ENCODE measurements around the gene NAV1. TPM values are rescaled to one million over a fixed set of nuclear protein-coding genes. Genes with fewer than 3 reads are reported as not detected.

The NAV1 gene
- total and polyA plus RNA-seq, 9 of the 15 experiments (the other 6 are each of a cell fraction or from before 2014, with no cell fraction given) = 0.91 to 16.8 (median 3.2) TPM

- H3K4me1 ChIP-seq (replicated peaks in 1 of 2; ENCODE audit: control insufficient read depth in 2 of 2, insufficient read depth in 2 of 2, low read length in 2 of 2) = peaks cover 24 to 25% of the 10 kb centered on the region in 2 experiments
- intact Hi-C loops (cut with micrococcal nuclease) = loop anchor here (10.0 kb wide), 1 partner anchor 440 kb away; no protein-coding TSS in a partner anchor
- H3K27me3 ChIP-seq (ENCODE audit: control insufficient read depth in 2 of 2, insufficient read depth in 2 of 2, low read length in 2 of 2) = peaks cover 25 to 50% of the 10 kb centered on the region in 2 experiments
- H3K36me3 ChIP-seq (ENCODE audit: control insufficient read depth, insufficient read depth, low read length) = no peaks in the 10 kb centered on the region
- H3K9me1 ChIP-seq (ENCODE audit: control insufficient read depth, insufficient read depth, low read length) = no peaks in the 10 kb centered on the region
- H3K9me3 ChIP-seq (replicated peaks; ENCODE audit: control insufficient read depth, insufficient read depth, low read depth, low read length) = no peaks in the 10 kb centered on the region
- in situ Hi-C loops (cut with MboI) = no loop called here
- no peaks in the 10 kb centered on the region for H4K20me1 ChIP-seq (replicated peaks; ENCODE audit: control insufficient read depth, insufficient read depth, low read length)
- FAIRE-seq = peak; percentile 56
- 4% methylated on average over 6 of the region's 6 CpGs for WGBS (ENCODE audit: insufficient coverage, low coverage, missing lambda C conversion rate)
- CTCF ChIA-PET (ENCODE audit: low intra/inter-chr PET ratio) = no interaction called here
- POLR2A ChIA-PET = interaction anchor here (0.6 to 1.6 kb wide), 7 partner anchors 9 to 347 kb away, joined by 3 to 7 read pairs (median 3); no protein-coding TSS in a partner anchor
- H3K4me3 ChIP-seq = no peak overlapping the region
- no peak overlapping the region for H3K27ac ChIP-seq (ENCODE audit: extremely low read depth, low read depth, low read length)
- no peak for ATAC-seq
- peak in 2 of 4 experiments; percentile 15 to 38 for DNase-seq (ENCODE audit: extremely low read depth in 1 of 4, low spot score in 3 of 4)
- no peak overlapping the region; a peak in 1 of 4 replicates for H3K9ac ChIP-seq (ENCODE audit: insufficient read depth in 1 of 2, low read depth in 2 of 2, low read length in 2 of 2)
- BruUV-seq (replicated peaks) = no TSS peak
- no peaks in the 10 kb centered on the region for H3K79me2 ChIP-seq (ENCODE audit: control insufficient read depth, insufficient read depth, low read length)
- H2AFZ ChIP-seq (ENCODE audit: low read depth, low read length) = peak overlapping the region; percentile 46
- H3K4me2 ChIP-seq (ENCODE audit: insufficient read depth, low read length) = no peak overlapping the region
- TF ChIP-seq PBX2 (CRISPR knock-in tag; IDR thresholded peaks at IDR 0.05; ENCODE audit: low read depth) (no peak), PBX2 (tag; conservative IDR thresholded peaks at IDR 0.05; ENCODE audit: low read depth) (peak; percentile 87), VEZF1 (CRISPR knock-in tag; IDR thresholded peaks at IDR 0.05) (peak; percentile 66), CREBBP (IDR thresholded peaks at IDR 0.05; ENCODE audit: low read depth, low read length) (no peak), DACH1 (IDR thresholded peaks at IDR 0.05; ENCODE audit: partially characterized antibody) (no peak), DEAF1 (CRISPR knock-in tag; IDR thresholded peaks at IDR 0.05) (0 out of 2 replicates have a peak, but pooled peaks have one; percentile 8), ELF1 (tag; IDR thresholded peaks at IDR 0.05) (peak; percentile 81), RCOR1 (IDR thresholded peaks at IDR 0.05; ENCODE audit: borderline replicate concordance in 1 of 2, low read depth in 2 of 2, low read length in 2 of 2) (peak; percentile 9 to 79; a peak in 2 of 4 replicates), HDAC6 (IDR thresholded peaks at IDR 0.05; ENCODE audit: low read depth, low read length) (no peak), ZNF584 (CRISPR knock-in tag; IDR thresholded peaks at IDR 0.05; ENCODE audit: low read depth) (peak; percentile 38; the same call in 1 of the 2 replicates), FOSL1 (tag; conservative IDR thresholded peaks at IDR 0.05) (peak; percentile 69), PKNOX1 (IDR thresholded peaks at IDR 0.05) (peak; percentile 72), HCFC1 (IDR thresholded peaks at IDR 0.05; ENCODE audit: low read depth, low read length) (no peak)
Measured at GRCh38 chr1:201535046-201535918, 3.6 kb upstream of the NAV1 start.

Measured in K562 (cell line).